T-helper 17 cell (primary cell): ENCODE measurements around the gene FXYD3. TPM values are rescaled to one million over a fixed set of nuclear protein-coding genes. Genes with fewer than 3 reads are reported as not detected.
A peak's percentile ranks its signal among the peaks of the same experiment; 100 is the strongest.

ENCODE experiments used
- ATAC-seq: fragments of 150-1000 bp; cut with Tn5 transposase; 2 replicates; pipeline ENCODE4 v1.10.0; 2021; ENCODE audit warnings: mild to moderate bottlenecking, moderate library complexity
- DNase-seq, 3 donors: peaks; one replicate each; pipeline versions ENCODE4 v3.0.0 to v3.0.0-alpha.2; 2020 to 2021
- H3K9me3 ChIP-seq: one replicate; pipeline ENCODE4 v1.7.0; 2013; ENCODE audit warnings: low read length, mild to moderate bottlenecking; ENCODE audit not compliant: control insufficient read depth, poor library complexity, severe bottlenecking
- H3K27ac Mint-ChIP-seq: one replicate; pipeline ENCODE4 v1.8.0; 2022; ENCODE audit warnings: mild to moderate bottlenecking, moderate library complexity, mixed read lengths
- H3K27me3 Mint-ChIP-seq: one replicate; pipeline ENCODE4 v1.8.0; 2022; ENCODE audit warnings: mixed read lengths
- H3K36me3 Mint-ChIP-seq: one replicate; pipeline ENCODE4 v1.8.0; 2022; ENCODE audit warnings: low read depth, mixed read lengths
- H3K4me1 Mint-ChIP-seq: one replicate; pipeline ENCODE4 v1.8.0; 2022; ENCODE audit warnings: mild to moderate bottlenecking, mixed read lengths
- H3K4me3 Mint-ChIP-seq: one replicate; pipeline ENCODE4 v1.8.0; 2022; ENCODE audit warnings: mild to moderate bottlenecking, moderate library complexity, mixed read lengths
- total RNA-seq, 4 donors: library from RNA in 2 of 4; stranded (reverse) in 2 of 4; gene quantifications; one replicate each; pipeline ENCODE4 v1.2.3 and lab custom pipeline; 2022 to 2026

Gene FXYD3
- total RNA-seq, 2 donors from 2014 or later: not detected

DNA sequence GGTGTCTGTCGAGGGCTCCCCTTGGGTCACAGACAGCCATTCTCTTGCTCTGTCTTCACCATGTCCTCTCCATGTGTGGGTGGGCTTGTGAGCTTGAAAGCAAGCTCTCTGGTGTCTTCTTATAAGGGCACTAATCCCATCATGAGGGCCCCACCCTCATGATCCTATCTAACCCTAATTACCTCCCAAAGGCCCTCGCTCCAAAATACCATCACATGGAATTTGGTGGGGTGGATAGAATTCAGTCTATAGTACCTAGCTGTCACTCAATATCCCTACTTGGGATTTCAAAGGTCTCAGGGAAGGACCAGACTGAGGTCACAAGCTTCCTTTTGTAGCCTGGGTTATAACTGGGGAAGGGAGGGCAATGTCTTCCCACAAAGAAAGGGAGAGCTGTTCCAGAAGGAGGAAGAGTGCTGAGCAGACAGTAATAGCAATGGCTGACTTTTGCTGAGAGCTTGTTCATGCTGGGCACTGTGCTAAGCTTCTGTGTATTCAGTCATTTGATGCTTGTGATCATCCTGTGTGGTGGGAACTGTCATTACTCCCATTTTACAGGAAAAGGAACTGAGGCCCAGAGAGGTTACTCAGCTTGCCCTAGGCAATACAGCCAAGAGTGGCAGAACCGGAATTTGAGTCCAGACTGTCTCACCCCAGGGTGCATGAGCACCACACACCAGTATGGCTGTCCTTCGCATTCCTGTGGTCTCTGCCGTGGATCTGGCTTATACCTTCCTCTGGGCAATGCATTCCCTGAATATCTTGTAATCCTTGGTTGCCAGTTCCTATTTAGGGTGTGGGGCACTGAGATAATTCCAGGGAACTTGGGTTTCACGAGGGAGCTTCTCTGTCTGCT lies 47.1 kb downstream of the FXYD3 start:
- H3K4me1 Mint-ChIP-seq: peaks cover 27% of the 10 kb centered on the region

GRCh38 chr19:35164418-35164817 lies 48.8 kb downstream of the FXYD3 start:
- peaks cover 28% of the 10 kb centered on the region for H3K4me1 Mint-ChIP-seq

More for the DNA sequence above, 47.1 kb downstream of the FXYD3 start:
- peaks cover 5% of the 10 kb centered on the region for H3K9me3 ChIP-seq
- ATAC-seq (no peak), DNase-seq (no peak)
- Mint-ChIP-seq H3K27me3 (no peaks in the 10 kb centered on the region), H3K4me3 (no peak overlapping the region), H3K27ac (peak overlapping the region; percentile 32), H3K36me3 (peaks cover 24% of the 10 kb centered on the region)

GRCh38 chr19:35165200-35166058 lies 49.8 kb downstream of the FXYD3 start:
- H3K27ac Mint-ChIP-seq: peak overlapping the region; percentile 37
- H3K4me3 Mint-ChIP-seq: no peak overlapping the region
- peaks cover 23% of the 10 kb centered on the region for H3K36me3 Mint-ChIP-seq
- H3K27me3 Mint-ChIP-seq: no peaks in the 10 kb centered on the region
- ATAC-seq (no peak), DNase-seq (no peak)
- H3K9me3 ChIP-seq: peaks cover 5% of the 10 kb centered on the region
- peaks cover 31% of the 10 kb centered on the region for H3K4me1 Mint-ChIP-seq

More at GRCh38 chr19:35164418-35164817, 48.8 kb downstream of the FXYD3 start:
- H3K27me3 Mint-ChIP-seq: no peaks in the 10 kb centered on the region
- no peak for DNase-seq
- no peak for ATAC-seq
- peak overlapping the region; percentile 32 for H3K27ac Mint-ChIP-seq
- H3K36me3 Mint-ChIP-seq: peaks cover 24% of the 10 kb centered on the region
- no peak overlapping the region for H3K4me3 Mint-ChIP-seq
- peaks cover 5% of the 10 kb centered on the region for H3K9me3 ChIP-seq

DNA sequence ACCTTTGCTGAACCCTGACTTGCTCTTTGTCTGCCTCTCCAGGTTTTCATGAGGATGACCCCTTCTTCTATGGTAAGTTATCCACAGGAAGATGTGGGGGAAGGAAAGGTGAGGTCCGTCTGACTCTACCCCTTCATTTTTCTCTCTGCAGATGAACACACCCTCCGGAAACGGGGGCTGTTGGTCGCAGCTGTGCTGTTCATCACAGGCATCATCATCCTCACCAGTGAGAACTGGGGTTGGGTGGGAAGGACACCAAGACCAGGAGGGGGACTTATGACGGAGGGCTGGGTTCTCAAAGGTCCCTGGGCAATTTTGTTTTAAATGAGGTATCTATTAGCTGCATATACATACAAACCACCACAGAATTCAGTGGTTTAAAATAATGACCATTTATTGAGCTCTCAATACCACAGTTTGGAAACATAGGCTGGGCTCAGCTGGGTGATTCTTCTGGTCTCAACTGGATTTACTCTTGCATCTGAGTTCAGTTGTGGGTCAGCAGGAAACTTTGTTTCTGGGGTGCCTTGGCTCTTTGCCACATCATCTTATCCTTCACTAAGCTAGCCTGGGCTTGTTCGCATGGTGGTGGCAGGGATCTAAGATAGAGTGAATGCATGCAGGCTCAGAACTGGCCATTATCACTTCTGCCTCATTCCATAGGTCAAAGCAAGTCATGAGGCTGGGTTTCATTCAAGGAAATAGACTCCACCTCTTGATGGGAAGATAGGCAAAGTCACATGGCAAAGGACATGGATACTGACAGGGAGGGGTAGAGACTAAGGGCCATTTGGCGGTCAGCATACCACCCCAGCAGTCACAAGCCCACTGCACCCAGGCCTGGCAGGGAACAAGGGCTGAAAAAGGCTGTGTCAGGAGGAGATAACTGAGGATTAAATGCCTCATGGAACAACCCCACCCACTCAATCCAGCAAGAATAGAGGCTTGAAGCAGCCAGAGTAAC lies 50.8 kb downstream of the FXYD3 start:
- ATAC-seq (no peak), DNase-seq (no peak)
- peak overlapping the region; percentile 2 for H3K4me3 Mint-ChIP-seq
- H3K27ac Mint-ChIP-seq: peak overlapping the region; percentile 94
- peaks cover 31% of the 10 kb centered on the region for H3K4me1 Mint-ChIP-seq
- H3K27me3 Mint-ChIP-seq: no peaks in the 10 kb centered on the region
- H3K9me3 ChIP-seq: peaks cover 5% of the 10 kb centered on the region
- H3K36me3 Mint-ChIP-seq: peaks cover 20% of the 10 kb centered on the region

DNA sequence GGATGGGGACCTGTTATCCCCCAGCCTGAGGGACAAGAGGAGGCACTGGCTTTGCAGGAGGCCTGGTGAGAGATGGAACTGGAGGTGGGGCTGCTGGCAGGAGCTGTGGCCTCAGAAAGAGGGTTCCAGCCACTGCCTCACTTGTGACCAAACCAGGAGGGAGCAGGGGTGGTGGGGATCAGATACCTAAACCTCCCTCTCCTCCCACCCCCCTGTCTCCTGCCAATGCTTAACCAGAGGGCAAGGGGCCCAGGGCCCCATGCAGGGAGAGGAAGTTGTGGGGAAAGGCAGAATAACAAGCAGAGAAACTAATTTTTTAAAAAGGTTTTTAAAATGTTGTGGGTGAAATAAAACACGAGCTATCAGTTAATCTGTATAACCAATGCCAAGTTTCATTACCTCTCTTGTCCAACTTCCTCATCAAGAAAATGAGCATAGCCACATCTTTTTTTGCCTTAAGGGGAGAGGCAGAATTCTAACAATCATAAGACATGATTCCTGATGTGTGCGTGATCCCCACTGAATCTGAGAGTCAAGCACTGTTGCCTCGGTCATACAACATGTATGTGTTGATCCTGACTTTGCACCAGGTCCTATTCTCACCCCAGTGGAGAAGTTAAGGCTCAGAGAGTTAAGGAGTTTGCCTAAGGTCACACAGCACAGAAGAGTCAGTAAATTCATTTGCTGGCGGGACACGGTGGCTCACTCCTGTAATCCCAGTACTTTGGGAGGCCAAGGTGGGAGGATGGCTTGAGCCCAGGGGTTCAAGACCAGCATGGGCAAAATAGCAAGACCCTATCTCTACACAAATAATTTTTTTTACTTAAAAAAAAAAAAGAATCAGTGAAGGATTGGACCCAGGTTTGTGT lies 51.9 kb downstream of the FXYD3 start:
- Mint-ChIP-seq H3K27ac (peak overlapping the region; percentile 94), H3K36me3 (peaks cover 15% of the 10 kb centered on the region), H3K27me3 (no peaks in the 10 kb centered on the region), H3K4me3 (peak overlapping the region; percentile 45), H3K4me1 (peaks cover 35% of the 10 kb centered on the region)
- DNase-seq (no peak), ATAC-seq (peak; percentile 56)
- H3K9me3 ChIP-seq: no peaks in the 10 kb centered on the region

DNA sequence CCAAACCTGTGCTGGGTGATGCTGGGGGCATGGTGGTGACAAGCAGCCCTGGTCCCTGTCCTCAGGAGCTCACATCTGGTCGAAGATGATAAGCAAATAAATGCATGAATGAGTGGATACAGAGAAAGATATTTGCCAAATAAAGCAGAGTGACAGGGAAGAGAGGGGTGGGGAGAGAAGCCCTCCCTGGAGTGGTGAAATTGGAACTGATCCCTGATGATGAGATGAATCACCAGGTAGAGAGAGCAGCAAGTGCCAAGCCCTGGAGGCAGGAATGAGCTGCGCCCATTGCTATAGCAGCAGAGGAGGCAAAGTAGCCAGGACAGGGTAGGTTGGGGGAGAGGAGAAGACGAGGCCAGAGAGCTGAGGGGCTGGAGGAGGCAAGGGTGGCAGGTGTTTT lies 52.6 kb downstream of the FXYD3 start:
- no peaks in the 10 kb centered on the region for H3K9me3 ChIP-seq
- Mint-ChIP-seq H3K36me3 (peaks cover 13% of the 10 kb centered on the region), H3K27ac (peak overlapping the region; percentile 94), H3K4me3 (peak overlapping the region; percentile 45), H3K27me3 (no peaks in the 10 kb centered on the region), H3K4me1 (peaks cover 34% of the 10 kb centered on the region)
- ATAC-seq: no peak
- no peak for DNase-seq

GRCh38 chr19:35169221-35169995 lies 53.8 kb downstream of the FXYD3 start:
- H3K4me1 Mint-ChIP-seq: peaks cover 36% of the 10 kb centered on the region
- H3K36me3 Mint-ChIP-seq: peaks cover 7% of the 10 kb centered on the region
- ATAC-seq (peak; percentile 8), DNase-seq (no peak)
- no peaks in the 10 kb centered on the region for H3K27me3 Mint-ChIP-seq
- H3K27ac Mint-ChIP-seq: peak overlapping the region; percentile 94
- H3K4me3 Mint-ChIP-seq: peak overlapping the region; percentile 68
- H3K9me3 ChIP-seq: no peaks in the 10 kb centered on the region

GRCh38 chr19:35170359-35171061 lies 54.9 kb downstream of the FXYD3 start:
- DNase-seq (no peak), ATAC-seq (no peak)
- Mint-ChIP-seq H3K36me3 (peaks cover 7% of the 10 kb centered on the region), H3K27me3 (no peaks in the 10 kb centered on the region), H3K27ac (peak overlapping the region; percentile 94), H3K4me1 (peaks cover 36% of the 10 kb centered on the region), H3K4me3 (no peak overlapping the region)
- no peaks in the 10 kb centered on the region for H3K9me3 ChIP-seq

DNA sequence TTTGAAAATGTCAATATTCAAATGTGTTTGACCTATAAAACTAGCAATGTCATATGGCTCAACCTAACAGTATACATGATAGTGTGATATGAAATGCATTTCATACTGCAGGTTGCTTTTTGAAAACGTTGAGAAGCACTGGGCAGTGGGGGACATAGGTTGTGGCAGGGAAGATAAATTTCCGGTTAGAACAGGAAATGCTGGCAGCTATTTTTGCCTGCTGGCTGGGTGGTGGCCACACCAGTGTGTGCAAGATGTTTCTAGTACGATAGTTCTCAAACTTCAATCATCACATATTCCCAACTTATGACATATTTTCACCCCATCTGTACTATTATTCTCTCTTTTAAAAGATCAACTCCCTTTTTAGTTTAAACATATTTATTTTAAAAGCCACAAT lies 56.1 kb downstream of the FXYD3 start:
- no peaks in the 10 kb centered on the region for H3K27me3 Mint-ChIP-seq
- DNase-seq (no peak), ATAC-seq (no peak)
- H3K4me1 Mint-ChIP-seq: peaks cover 32% of the 10 kb centered on the region
- H3K36me3 Mint-ChIP-seq: peaks cover 4% of the 10 kb centered on the region
- H3K4me3 Mint-ChIP-seq: peak overlapping the region; percentile 21
- no peaks in the 10 kb centered on the region for H3K9me3 ChIP-seq
- peak overlapping the region; percentile 82 for H3K27ac Mint-ChIP-seq
